Thoracic aorta endothelial cell (primary cell): Measurements from ENCODE around the gene OR8J1. TPM values are rescaled to one million over a fixed set of nuclear protein-coding genes. Genes with fewer than 3 reads are reported as not detected.

ENCODE experiments used
- total RNA-seq: library from RNA; depleted of rRNA; stranded (reverse); fragments of >200 nt; gene quantifications from 2 replicates; pipeline ENCODE4 v1.2.3, GENCODE V29; 2012

The OR8J1 gene, protein sequence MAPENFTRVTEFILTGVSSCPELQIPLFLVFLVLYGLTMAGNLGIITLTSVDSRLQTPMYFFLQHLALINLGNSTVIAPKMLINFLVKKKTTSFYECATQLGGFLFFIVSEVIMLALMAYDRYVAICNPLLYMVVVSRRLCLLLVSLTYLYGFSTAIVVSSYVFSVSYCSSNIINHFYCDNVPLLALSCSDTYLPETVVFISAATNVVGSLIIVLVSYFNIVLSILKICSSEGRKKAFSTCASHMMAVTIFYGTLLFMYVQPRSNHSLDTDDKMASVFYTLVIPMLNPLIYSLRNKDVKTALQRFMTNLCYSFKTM
- total RNA-seq, result not detected in 2 replicates

DNA sequence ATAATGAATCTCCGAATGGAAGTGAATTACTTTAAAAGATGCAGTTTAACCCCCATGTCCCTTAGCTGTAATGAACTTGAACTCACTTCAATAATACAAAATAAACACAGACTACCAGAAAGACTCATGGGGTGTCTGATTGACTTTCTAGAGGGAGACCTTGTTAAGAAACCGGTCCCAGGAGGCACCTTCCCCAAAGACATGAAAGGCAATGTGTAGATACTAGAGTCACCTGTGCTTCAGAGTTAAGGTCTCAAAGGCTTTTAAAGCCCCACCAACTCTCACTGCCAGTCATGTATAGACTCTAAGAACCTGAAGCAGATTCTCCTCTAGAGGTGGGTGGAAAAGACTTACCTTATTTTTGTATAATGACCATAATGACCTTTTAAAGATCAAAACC lies at the start of gene OR8J1:
TSS of gene OR8J1 (plus strand) at position 301 of the 400 bp plus-strand sequence. CDS start 5,956 bp downstream, outside the sequence.

DNA sequence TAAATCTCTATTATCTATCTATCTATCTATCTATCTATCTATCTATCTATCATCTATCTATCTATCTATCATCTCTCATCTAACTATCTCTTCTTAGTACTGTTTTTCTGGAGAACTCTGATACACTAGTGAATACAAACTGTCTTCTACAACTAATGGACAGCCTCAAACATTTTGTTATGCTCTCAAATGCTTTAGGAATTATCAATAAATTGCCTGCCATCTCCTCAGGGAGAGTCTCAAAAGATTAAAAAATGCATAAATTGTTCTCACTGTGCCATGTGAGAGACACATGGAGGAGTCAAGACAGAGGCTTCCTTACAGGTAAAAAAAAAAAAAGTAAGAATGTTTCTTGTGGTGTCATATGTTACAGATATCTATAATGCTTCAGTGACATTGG lies 39.2 kb upstream of the OR8J1 start, which contains the start of gene OR8K3:
TSS of gene OR8K3 (plus strand) at position 301 of the 400 bp plus-strand sequence. CDS start 3,163 bp downstream, outside the sequence.

DNA sequence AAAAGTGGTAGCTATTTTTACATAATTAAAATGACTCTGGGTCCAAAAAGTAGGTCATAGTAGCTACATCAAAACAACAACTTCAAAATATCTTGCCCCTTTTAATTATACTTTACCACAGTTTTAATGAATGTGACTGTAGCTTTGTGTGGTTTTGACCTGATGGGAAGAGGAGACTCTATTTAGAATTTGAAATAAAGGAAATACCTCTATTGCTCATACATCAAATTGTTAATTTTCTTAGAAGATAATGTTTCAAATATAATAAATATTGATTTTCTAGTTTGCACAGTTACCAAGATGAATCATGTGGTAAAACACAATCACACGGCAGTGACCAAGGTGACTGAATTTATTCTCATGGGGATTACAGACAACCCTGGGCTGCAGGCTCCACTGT lies 8.4 kb upstream of the OR8J1 start, which contains the start of gene OR8K1:
TSS of gene OR8K1 (plus strand) at position 301 of the 400 bp plus-strand sequence. CDS start at position 301, 0 bp downstream.

DNA sequence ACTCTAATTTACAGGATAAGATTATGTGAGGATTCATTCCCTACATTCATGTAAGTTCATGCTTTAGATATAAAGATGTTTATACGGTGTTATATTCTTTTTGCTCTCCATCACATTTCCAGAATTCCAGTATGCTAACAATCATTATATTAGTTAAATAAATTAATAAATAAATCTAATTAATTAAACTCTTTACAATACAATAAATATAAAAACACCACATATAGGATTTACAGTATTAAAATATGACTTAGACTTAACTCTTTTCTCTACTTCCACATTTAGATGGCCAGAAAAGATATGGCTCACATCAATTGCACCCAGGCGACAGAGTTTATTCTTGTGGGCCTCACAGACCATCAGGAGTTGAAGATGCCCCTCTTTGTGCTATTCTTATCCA lies 21.2 kb downstream of the OR8J1 start, which contains the start of gene OR8U1:
TSS of gene OR8U1 (plus strand) at position 301 of the 400 bp plus-strand sequence. CDS start at position 301, 0 bp downstream.

Other genes starting within 250 kb of the OR8J1 start
- gene OR8H3, start 231.9 kb upstream of the OR8J1 start, total RNA-seq, result not detected in 2 replicates
- gene OR8J3, start 214.1 kb upstream of the OR8J1 start, total RNA-seq, result not detected in 2 replicates
- not detected in 2 replicates for gene OR8K5, start 194.0 kb upstream of the OR8J1 start, total RNA-seq
- not detected in 2 replicates for gene OR5J2, start 177.7 kb upstream of the OR8J1 start, total RNA-seq
- gene OR5T2, start 120.0 kb upstream of the OR8J1 start, total RNA-seq, result not detected in 2 replicates
- gene OR5T3, start 102.0 kb upstream of the OR8J1 start, total RNA-seq, result not detected in 2 replicates
- not detected in 2 replicates for gene OR5T1, start 80.1 kb upstream of the OR8J1 start, total RNA-seq
- gene OR8H1, start 62.0 kb upstream of the OR8J1 start, total RNA-seq, result not detected in 2 replicates
- not detected in 2 replicates for gene OR8K3, start 39.1 kb upstream of the OR8J1 start, total RNA-seq
- not detected in 2 replicates for gene OR8K1, start 8.3 kb upstream of the OR8J1 start, total RNA-seq
- gene OR8U1, start 21.3 kb downstream of the OR8J1 start, total RNA-seq, result not detected in 2 replicates
- gene OR5AL1, start 58.4 kb downstream of the OR8J1 start, total RNA-seq, result not detected in 2 replicates
- not detected in 2 replicates for gene OR5M3, start 119.1 kb downstream of the OR8J1 start, total RNA-seq
- gene OR5M8, start 137.1 kb downstream of the OR8J1 start, total RNA-seq, result not detected in 2 replicates
- not detected in 2 replicates for gene OR5M11, start 189.0 kb downstream of the OR8J1 start, total RNA-seq
- not detected in 2 replicates for gene OR5M10, start 223.4 kb downstream of the OR8J1 start, total RNA-seq